Glutamatergic neuron (in vitro differentiated cells): Measurements from ENCODE around the gene THBS2. TPM values are rescaled to one million over a fixed set of nuclear protein-coding genes. Genes with fewer than 3 reads are reported as not detected.

Experiments used
- DNase-seq: peaks from one replicate; pipeline ENCODE4 v3.0.0; 2022
- H3K27ac Mint-ChIP-seq: one replicate; pipeline ENCODE4 v1.8.0; 2020; ENCODE audit warnings: mild to moderate bottlenecking, mixed read lengths, inconsistent platforms; ENCODE audit not compliant: unreplicated experiment
- H3K27me3 Mint-ChIP-seq: one replicate; pipeline ENCODE4 v1.8.0; 2020; ENCODE audit warnings: mild to moderate bottlenecking, moderate library complexity, mixed read lengths, inconsistent platforms; ENCODE audit not compliant: unreplicated experiment
- H3K36me3 Mint-ChIP-seq: one replicate; pipeline ENCODE4 v1.8.0; 2020; ENCODE audit warnings: mild to moderate bottlenecking, mixed read lengths, inconsistent platforms; ENCODE audit not compliant: unreplicated experiment
- H3K4me1 Mint-ChIP-seq: one replicate; pipeline ENCODE4 v1.8.0; 2020; ENCODE audit warnings: mild to moderate bottlenecking, low read depth, mixed read lengths, inconsistent platforms; ENCODE audit not compliant: unreplicated experiment
- H3K4me3 Mint-ChIP-seq: one replicate; pipeline ENCODE4 v1.8.0; 2020; ENCODE audit warnings: mild to moderate bottlenecking, mixed read lengths, inconsistent platforms; ENCODE audit not compliant: unreplicated experiment
- H3K9me3 Mint-ChIP-seq: one replicate; pipeline ENCODE4 v1.8.0; 2020; ENCODE audit warnings: mild to moderate bottlenecking, moderate library complexity, mixed read lengths, inconsistent platforms; ENCODE audit not compliant: unreplicated experiment
- CTCF ChIP-seq: fragments of 200-600 bp; sonication (generic); IDR thresholded peaks from one replicate; pipeline ENCODE4 v1.5.0; 2021; ENCODE audit not compliant: partially characterized antibody, unreplicated experiment
- total RNA-seq: library from RNA; stranded (reverse); fragmentation: NEBNext Ultra II Directional; extraction: Animal tissue kit (Norgen Biotek cat#: 25700); gene quantifications from one replicate; pipeline ENCODE4 v1.2.1, GENCODE V29; 2021; ENCODE audit not compliant: unreplicated experiment

THBS2 gene
- total RNA-seq, 1 donor from 2014 or later, result 3.1 TPM

GRCh38 chr6:169247991-169248390 is 5.7 kb downstream of the THBS2 start:
- no peak for TF ChIP-seq CTCF
- peaks cover 17% of the 10 kb centered on the region for H3K4me1 Mint-ChIP-seq
- H3K9me3 Mint-ChIP-seq, result peaks cover 1% of the 10 kb centered on the region
- H3K4me3 Mint-ChIP-seq, result no peak overlapping the region
- H3K27ac Mint-ChIP-seq, result no peak overlapping the region
- H3K36me3 Mint-ChIP-seq, result no peaks in the 10 kb centered on the region
- no peak for DNase-seq
- H3K27me3 Mint-ChIP-seq, result peaks cover 7% of the 10 kb centered on the region

- Mint-ChIP-seq H3K36me3 (no peaks in the 10 kb centered on the region), H3K9me3 (peaks cover 1% of the 10 kb centered on the region), H3K4me3 (no peak overlapping the region), H3K27me3 (peaks cover 7% of the 10 kb centered on the region), H3K27ac (no peak overlapping the region), H3K4me1 (peaks cover 12% of the 10 kb centered on the region)
- DNase-seq, result no peak
- no peak for TF ChIP-seq CTCF
Observed at GRCh38 chr6:169247419-169247818, 6.2 kb downstream of the THBS2 start.

- Mint-ChIP-seq H3K36me3 (no peaks in the 10 kb centered on the region), H3K27me3 (peaks cover 4% of the 10 kb centered on the region), H3K4me3 (no peak overlapping the region), H3K9me3 (peaks cover 1% of the 10 kb centered on the region), H3K27ac (no peak overlapping the region), H3K4me1 (peaks cover 6% of the 10 kb centered on the region)
- TF ChIP-seq CTCF, result no peak
- no peak for DNase-seq
Observed at GRCh38 chr6:169246445-169246844, 7.2 kb downstream of the THBS2 start.

GRCh38 chr6:169244684-169245383 is 8.8 kb downstream of the THBS2 start:
- DNase-seq, result no peak
- H3K4me1 Mint-ChIP-seq, result no peaks in the 10 kb centered on the region
- no peaks in the 10 kb centered on the region for H3K36me3 Mint-ChIP-seq
- peaks cover 6% of the 10 kb centered on the region for H3K27me3 Mint-ChIP-seq
- peaks cover 4% of the 10 kb centered on the region for H3K9me3 Mint-ChIP-seq
- TF ChIP-seq CTCF, result no peak
- no peak overlapping the region for H3K4me3 Mint-ChIP-seq
- H3K27ac Mint-ChIP-seq, result no peak overlapping the region

GRCh38 chr6:169243661-169244060 is 10.0 kb downstream of the THBS2 start:
- H3K9me3 Mint-ChIP-seq, result peaks cover 4% of the 10 kb centered on the region

More at GRCh38 chr6:169243661-169244060, 10.0 kb downstream of the THBS2 start:
- Mint-ChIP-seq H3K27ac (no peak overlapping the region), H3K4me1 (no peaks in the 10 kb centered on the region), H3K36me3 (no peaks in the 10 kb centered on the region), H3K27me3 (peaks cover 4% of the 10 kb centered on the region), H3K4me3 (no peak overlapping the region)
- TF ChIP-seq CTCF, result no peak
- no peak for DNase-seq
